BLaER1 (cell line): ENCODE results near the gene ECSCR.
"Not testable (repeated sequence)": the region's sequence is repeated elsewhere in the genome, so short reads cannot be mapped to it uniquely, and the experiment has no call there.

Experiments
- H3K27ac ChIP-seq: shearing (Covaris generic); formaldehyde crosslinking; 2 replicates; pipeline ENCODE4 v1.8.1; 2022
- H3K27me3 ChIP-seq: shearing (Covaris generic); formaldehyde crosslinking; 2 replicates; pipeline ENCODE4 v1.8.1; 2022
- H3K36me3 ChIP-seq: shearing (Covaris generic); formaldehyde crosslinking; 2 replicates; pipeline ENCODE4 v1.8.1; 2022
- H3K4me1 ChIP-seq: shearing (Covaris generic); formaldehyde crosslinking; 2 replicates; pipeline ENCODE4 v1.8.1; 2022
- H3K4me2 ChIP-seq: shearing (Covaris generic); formaldehyde crosslinking; 2 replicates; pipeline ENCODE4 v1.8.1; 2022
- H3K4me3 ChIP-seq: shearing (Covaris generic); formaldehyde crosslinking; 2 replicates; pipeline ENCODE4 v1.8.1; 2022
- H3K9ac ChIP-seq: shearing (Covaris generic); formaldehyde crosslinking; 2 replicates; pipeline ENCODE4 v1.8.1; 2022
- H3K9me3 ChIP-seq: shearing (Covaris generic); formaldehyde crosslinking; 2 replicates; pipeline ENCODE4 v1.8.1; 2022
- H4K20me1 ChIP-seq: shearing (Covaris generic); formaldehyde crosslinking; 2 replicates; pipeline ENCODE4 v1.8.1; 2022
- Cebpa-rat ChIP-seq: shearing (Covaris generic); IDR thresholded peaks from 2 replicates; pipeline ENCODE4 v1.8.1; 2022

Gene ECSCR

GRCh38 chr5:139415221-139415861 is 47.2 kb downstream of the ECSCR start:
- H3K36me3 ChIP-seq, result peaks cover 18% of the 10 kb centered on the region; the same call in 1 of the 2 replicates
- no peak overlapping the region for H3K4me3 ChIP-seq
- TF ChIP-seq Cebpa-rat, result no peak
- H4K20me1 ChIP-seq, result no peaks in the 10 kb centered on the region
- H3K9me3 ChIP-seq, result no peaks in the 10 kb centered on the region
- peak overlapping the region; percentile 83 for H3K4me2 ChIP-seq
- no peaks in the 10 kb centered on the region for H3K27me3 ChIP-seq
- H3K27ac ChIP-seq, result peak overlapping the region; percentile 81
- H3K9ac ChIP-seq, result peak overlapping the region; percentile 55
- H3K4me1 ChIP-seq, result peaks cover 84% of the 10 kb centered on the region

DNA sequence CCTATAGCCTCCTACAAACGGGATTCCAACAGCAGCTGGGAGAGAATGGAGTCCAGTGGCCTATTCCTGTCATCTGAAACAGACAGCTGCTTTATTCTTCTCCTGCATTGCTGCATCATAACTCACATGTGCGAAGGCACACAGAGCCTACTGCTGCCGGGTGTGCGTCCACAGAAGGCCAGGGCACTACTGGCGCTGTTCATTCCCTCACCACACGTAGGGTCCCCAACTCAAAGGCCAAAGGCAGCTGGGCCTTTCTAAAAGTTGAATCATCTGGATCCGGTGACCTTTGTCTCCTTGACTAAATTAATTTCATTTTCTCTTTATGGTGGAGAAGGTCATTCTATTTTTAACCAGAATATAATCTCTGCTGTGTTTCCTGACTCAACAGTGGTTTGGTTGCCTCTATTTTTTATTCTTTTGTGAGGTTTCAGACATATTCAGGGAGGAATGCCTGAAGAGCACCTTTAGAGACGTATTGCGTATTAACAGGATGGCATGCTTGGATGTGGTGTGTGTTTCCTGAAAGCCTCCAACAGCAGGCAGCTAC is 47.9 kb downstream of the ECSCR start:
- peaks cover 78% of the 10 kb centered on the region for H3K4me1 ChIP-seq
- H3K9ac ChIP-seq, result peak overlapping the region; percentile 55
- H3K4me2 ChIP-seq, result peak overlapping the region; percentile 83

DNA sequence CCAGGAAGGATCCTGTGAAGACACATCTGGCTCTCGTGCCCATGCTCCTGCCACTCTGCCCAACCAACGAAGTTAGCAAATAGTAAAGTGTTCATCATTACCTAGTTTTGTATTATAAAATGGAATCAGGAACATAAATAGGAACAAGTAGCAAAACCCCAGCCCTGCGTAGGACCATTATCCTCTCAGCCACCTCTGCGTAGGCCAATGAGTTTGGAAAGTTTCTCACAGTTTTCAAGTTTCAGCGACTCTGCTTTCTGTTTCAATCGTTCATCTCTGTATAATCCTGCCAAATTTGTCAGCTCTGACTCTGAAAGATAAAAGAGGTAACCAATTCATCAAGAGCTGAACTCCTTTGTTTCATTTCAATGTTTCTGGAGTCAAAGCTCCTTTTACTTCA is 48.6 kb downstream of the ECSCR start:
- Histone ChIP-seq H4K20me1 (no peaks in the 10 kb centered on the region), H3K9ac (no peak overlapping the region; the same call in 1 of the 2 replicates), H3K36me3 (peaks cover 18% of the 10 kb centered on the region; the same call in 1 of the 2 replicates), H3K27ac (no peak overlapping the region), H3K4me1 (peaks cover 73% of the 10 kb centered on the region), H3K4me3 (no peak overlapping the region), H3K9me3 (no peaks in the 10 kb centered on the region), H3K27me3 (no peaks in the 10 kb centered on the region), H3K4me2 (peak overlapping the region; percentile 83)
- TF ChIP-seq Cebpa-rat, result no peak

More for the DNA sequence above, 47.9 kb downstream of the ECSCR start:
- no peaks in the 10 kb centered on the region for H3K27me3 ChIP-seq
- H4K20me1 ChIP-seq, result no peaks in the 10 kb centered on the region
- no peaks in the 10 kb centered on the region for H3K9me3 ChIP-seq
- peaks cover 18% of the 10 kb centered on the region; the same call in 1 of the 2 replicates for H3K36me3 ChIP-seq
- no peak for TF ChIP-seq Cebpa-rat
- H3K27ac ChIP-seq, result peak overlapping the region; percentile 81
- H3K4me3 ChIP-seq, result no peak overlapping the region

DNA sequence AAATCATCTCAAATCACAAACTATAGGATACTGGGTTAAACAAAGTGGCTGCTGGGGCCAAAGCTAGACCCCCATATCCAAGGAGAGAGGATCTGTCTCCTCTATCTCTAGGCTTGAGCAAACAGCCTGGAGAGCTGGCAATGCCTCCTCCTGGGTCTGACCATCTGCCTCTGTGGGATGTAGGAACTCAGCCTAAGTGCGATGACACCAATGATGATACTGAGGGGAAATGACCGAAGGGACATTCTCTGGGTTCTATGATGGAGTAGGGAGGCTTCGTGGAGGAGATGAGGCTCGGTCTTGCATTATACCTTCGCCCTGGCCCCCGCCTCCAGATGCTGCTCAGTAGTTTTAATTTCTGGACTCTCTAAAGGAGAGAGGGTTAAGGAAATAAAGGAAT is 49.4 kb downstream of the ECSCR start:
- Histone ChIP-seq H3K4me2 (no peak overlapping the region), H3K27me3 (no peaks in the 10 kb centered on the region), H3K4me1 (peaks cover 73% of the 10 kb centered on the region), H4K20me1 (no peaks in the 10 kb centered on the region), H3K27ac (no peak overlapping the region), H3K9me3 (no peaks in the 10 kb centered on the region), H3K4me3 (no peak overlapping the region), H3K9ac (no peak overlapping the region), H3K36me3 (0 out of 2 replicates have a peak, but pooled peaks cover 18% of the 10 kb centered on the region)
- TF ChIP-seq Cebpa-rat, result no peak

- no peak for TF ChIP-seq Cebpa-rat
- H3K9ac ChIP-seq, result no peak overlapping the region; the same call in 1 of the 2 replicates
- H3K4me1 ChIP-seq, result peaks cover 73% of the 10 kb centered on the region
- no peak overlapping the region for H3K4me2 ChIP-seq
- no peak overlapping the region for H3K4me3 ChIP-seq
- H3K9me3 ChIP-seq, result no peaks in the 10 kb centered on the region
- H3K36me3 ChIP-seq, result 0 out of 2 replicates have a peak, but pooled peaks cover 13% of the 10 kb centered on the region
- H3K27me3 ChIP-seq, result no peaks in the 10 kb centered on the region
- no peak overlapping the region for H3K27ac ChIP-seq
- no peaks in the 10 kb centered on the region for H4K20me1 ChIP-seq
Observed at GRCh38 chr5:139410993-139411828, 51.3 kb downstream of the ECSCR start.

DNA sequence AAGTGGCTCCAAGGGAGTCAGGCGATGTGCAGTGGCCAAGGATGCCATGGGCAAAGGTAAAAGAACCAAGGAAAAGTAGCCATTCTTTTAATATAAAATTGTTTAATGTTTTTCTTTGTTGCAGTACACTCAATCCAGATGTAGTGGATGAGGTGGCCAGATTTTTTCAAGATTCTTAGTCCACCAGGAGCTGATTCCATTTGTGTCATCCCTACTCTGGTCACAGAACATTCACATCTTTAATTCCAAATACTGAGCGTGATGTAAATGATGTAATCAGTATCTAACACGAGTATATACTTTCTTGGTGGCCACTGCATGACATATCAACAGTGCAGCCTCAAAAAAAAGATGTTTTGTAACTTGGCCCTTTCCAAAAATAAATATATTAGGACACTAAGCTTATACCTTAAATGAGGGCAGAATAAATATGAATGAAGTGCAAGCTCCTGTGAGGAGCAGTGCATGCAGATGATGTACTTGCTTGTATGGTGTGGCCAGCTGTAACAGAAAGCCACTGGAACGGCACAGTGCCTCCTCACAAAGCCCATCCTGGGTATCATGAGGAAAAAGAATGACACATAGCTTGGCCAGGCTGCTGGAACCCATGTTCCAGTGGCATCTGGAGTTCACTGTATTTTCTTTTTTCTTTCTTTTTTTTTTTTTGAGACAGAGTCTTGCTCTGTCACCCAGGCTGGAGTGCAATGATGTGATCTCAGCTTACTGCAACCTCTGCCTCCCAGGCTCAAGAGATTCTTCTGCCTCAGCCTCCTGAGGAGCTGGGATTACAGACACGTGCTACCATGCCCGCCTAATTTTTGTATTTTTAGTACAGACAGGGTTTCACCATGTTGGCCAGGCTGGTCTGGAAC is 52.2 kb downstream of the ECSCR start:
- Histone ChIP-seq H4K20me1 (no peaks in the 10 kb centered on the region), H3K4me3 (no peak overlapping the region), H3K9me3 (no peaks in the 10 kb centered on the region), H3K4me1 (peaks cover 73% of the 10 kb centered on the region), H3K9ac (no peak overlapping the region), H3K27me3 (no peaks in the 10 kb centered on the region), H3K27ac (no peak overlapping the region), H3K36me3 (0 out of 2 replicates have a peak, but pooled peaks cover 13% of the 10 kb centered on the region), H3K4me2 (no peak overlapping the region)
- no peak for TF ChIP-seq Cebpa-rat

GRCh38 chr5:139409116-139409515 is 53.4 kb downstream of the ECSCR start:
- not testable (repeated sequence) for H4K20me1 ChIP-seq, H3K27me3 ChIP-seq, H3K4me2 ChIP-seq

DNA sequence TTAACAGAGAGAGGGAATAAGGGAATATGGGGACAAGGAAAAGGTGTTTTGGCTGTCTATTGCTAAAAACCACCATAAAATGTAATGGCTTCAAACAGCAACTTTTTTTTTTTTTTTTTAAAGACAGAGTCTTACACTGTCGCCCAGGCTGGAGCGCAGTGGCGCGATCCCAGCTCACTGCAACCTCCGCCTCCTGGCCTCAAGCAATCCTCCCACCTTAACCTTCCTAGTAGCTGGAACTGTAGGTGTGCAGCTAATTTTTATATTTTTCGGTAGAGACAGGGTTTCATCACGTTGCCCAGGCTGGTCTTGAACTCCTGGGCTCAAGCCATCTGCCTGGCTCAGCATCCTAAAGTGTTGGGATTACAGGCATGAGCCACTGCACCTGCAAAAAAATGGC is 54.4 kb downstream of the ECSCR start:
- 0 out of 2 replicates have a peak, but pooled peaks cover 6% of the 10 kb centered on the region for H3K36me3 ChIP-seq
- H3K27ac ChIP-seq, result no peak overlapping the region
- no peak overlapping the region for H3K4me3 ChIP-seq
- H3K9ac ChIP-seq, result no peak overlapping the region
- H3K4me1 ChIP-seq, result peaks cover 68% of the 10 kb centered on the region
- H3K4me2 ChIP-seq, result peak overlapping the region; percentile 47; the same call in 1 of the 2 replicates
- H3K9me3 ChIP-seq, result no peaks in the 10 kb centered on the region
- H3K27me3 ChIP-seq, result no peaks in the 10 kb centered on the region
- TF ChIP-seq Cebpa-rat, result no peak
- H4K20me1 ChIP-seq, result no peaks in the 10 kb centered on the region

More at GRCh38 chr5:139409116-139409515, 53.4 kb downstream of the ECSCR start:
- H3K9me3 ChIP-seq, H3K4me3 ChIP-seq, H3K27ac ChIP-seq, H3K9ac ChIP-seq: not testable (repeated sequence)
- 0 out of 2 replicates have a peak, but pooled peaks cover 13% of the 10 kb centered on the region for H3K36me3 ChIP-seq
- H3K4me1 ChIP-seq, result peaks cover 73% of the 10 kb centered on the region

DNA sequence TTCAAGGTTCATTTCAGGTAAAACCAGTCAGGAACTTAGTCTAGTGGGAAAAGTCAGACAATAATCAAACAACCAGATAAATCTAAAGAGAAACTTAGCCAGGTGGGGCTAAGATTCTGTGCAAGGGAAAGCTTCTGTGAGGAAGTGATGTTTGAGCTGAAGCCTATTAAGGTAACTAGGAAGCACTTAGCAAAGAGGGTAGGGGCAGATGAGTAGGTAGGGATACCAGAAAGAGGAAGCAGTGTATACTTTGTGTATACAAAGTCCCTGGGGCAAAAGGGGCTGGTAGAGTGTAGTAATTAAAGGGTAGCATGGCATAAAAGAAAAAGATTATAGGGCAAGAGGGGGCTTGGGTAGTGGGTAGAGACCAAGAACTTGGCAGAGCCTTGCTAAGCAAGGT is 55.0 kb downstream of the ECSCR start:
- Histone ChIP-seq H3K27me3 (no peaks in the 10 kb centered on the region), H3K4me2 (peak overlapping the region; percentile 47), H3K4me1 (peaks cover 74% of the 10 kb centered on the region), H3K27ac (no peak overlapping the region), H3K9ac (no peak overlapping the region), H3K4me3 (no peak overlapping the region), H3K9me3 (no peaks in the 10 kb centered on the region), H4K20me1 (no peaks in the 10 kb centered on the region), H3K36me3 (0 out of 2 replicates have a peak, but pooled peaks cover 1% of the 10 kb centered on the region)
- TF ChIP-seq Cebpa-rat, result no peak
